HEK293 (cell line): ENCODE results near the gene TMEM114.
A peak's percentile ranks its signal among the peaks of the same experiment; 100 is the strongest.

Experiments
- CTCF ChIA-PET: fragments of 350-600 bp; formaldehyde crosslinking; extraction: SDS; loops from one replicate; lab custom pipeline; 2021; ENCODE audit warnings: antibody characterized with exemption; lab: Yijun Ruan, JAX
- POLR2A ChIA-PET: fragments of 300-600 bp; formaldehyde crosslinking; extraction: SDS; loops from one replicate; lab custom pipeline; 2020; ENCODE audit warnings: antibody characterized with exemption, inconsistent platforms; lab: Yijun Ruan, JAX
- H3K27ac ChIP-seq: fragments of 200-500 bp; sonication (Bioruptor generic); 2 replicates; pipeline ENCODE4 v1.5.1; 2014; ENCODE audit warnings: low read depth, low read length, control low read depth, inconsistent platforms; ENCODE audit errors: extremely low read depth
- H3K36me3 ChIP-seq, 2 experiments: fragments of 200-500 bp in 1 of 2; sonication (Bioruptor generic) in 1 of 2; 1 replicate in 1 of 2; 2 replicates in 1 of 2; pipeline ENCODE4 v1.5.1; 2014 to 2017; ENCODE audit warnings: inconsistent platforms in 2 of 2, low read length in 2 of 2; ENCODE audit not compliant: control insufficient read depth in 2 of 2, insufficient read depth in 1 of 2
- H3K4me1 ChIP-seq: fragments of 200-500 bp; sonication (Bioruptor generic); 2 replicates; pipeline ENCODE4 v1.5.1; 2014; ENCODE audit warnings: mild to moderate bottlenecking, low read length, inconsistent platforms; ENCODE audit not compliant: control insufficient read depth, insufficient read depth
- H3K4me3 ChIP-seq: 2 replicates; pipeline ENCODE4 v1.5.1; 2011; ENCODE audit warnings: low read depth, mild to moderate bottlenecking, control low read depth, low read length, moderate library complexity
- H3K9me3 ChIP-seq: fragments of 200-500 bp; sonication (Bioruptor generic); 2 replicates; pipeline ENCODE4 v1.5.1; 2014; ENCODE audit warnings: low read depth, low read length, inconsistent platforms; ENCODE audit not compliant: control insufficient read depth, insufficient read depth
- KLF16 ChIP-seq: fragments of 450-650 bp; formaldehyde crosslinking; IDR thresholded peaks from 2 replicates; pipeline ENCODE4 v1.5.1; 2017; ENCODE audit warnings: missing biosample characterization, missing genetic modification characterization
- PATZ1 ChIP-seq: fragments of 450-650 bp; formaldehyde crosslinking; IDR thresholded peaks from 2 replicates; pipeline ENCODE4 v1.5.1; 2016; ENCODE audit warnings: missing biosample characterization, missing genetic modification characterization
- SALL2 ChIP-seq: fragments of 450-650 bp; formaldehyde crosslinking; IDR thresholded peaks from 2 replicates; pipeline ENCODE4 v1.5.0; 2017; ENCODE audit warnings: missing biosample characterization, mild to moderate bottlenecking, missing genetic modification characterization, borderline replicate concordance
- ZBTB6 ChIP-seq: fragments of 450-650 bp; formaldehyde crosslinking; IDR thresholded peaks from 2 replicates; pipeline ENCODE4 v1.5.1; 2017; ENCODE audit warnings: missing biosample characterization, missing genetic modification characterization
- ZFP41 ChIP-seq: fragments of 450-650 bp; formaldehyde crosslinking; IDR thresholded peaks from 2 replicates; pipeline ENCODE4 v1.5.1; 2016; ENCODE audit warnings: missing biosample characterization, missing genetic modification characterization, borderline replicate concordance
- ZNF146 ChIP-seq: fragments of 450-650 bp; formaldehyde crosslinking; IDR thresholded peaks from 2 replicates; pipeline ENCODE4 v1.5.1; 2016; ENCODE audit warnings: missing biosample characterization, missing genetic modification characterization
- ZNF221 ChIP-seq: fragments of 450-650 bp; formaldehyde crosslinking; IDR thresholded peaks from 2 replicates; pipeline ENCODE4 v1.5.1; 2017; ENCODE audit warnings: missing biosample characterization, missing genetic modification characterization, borderline replicate concordance
- ZNF266 ChIP-seq: fragments of 450-650 bp; formaldehyde crosslinking; IDR thresholded peaks from 2 replicates; pipeline ENCODE4 v1.5.1; 2016; ENCODE audit warnings: missing biosample characterization, missing genetic modification characterization, low read depth
- ZNF292 ChIP-seq: fragments of 450-650 bp; formaldehyde crosslinking; IDR thresholded peaks from 2 replicates; pipeline ENCODE4 v1.5.1; 2016; ENCODE audit warnings: low read depth, missing biosample characterization, missing genetic modification characterization, borderline replicate concordance
- ZNF311 ChIP-seq: fragments of 450-650 bp; formaldehyde crosslinking; IDR thresholded peaks from 2 replicates; pipeline ENCODE4 v1.5.1; 2017; ENCODE audit warnings: missing biosample characterization, missing genetic modification characterization, borderline replicate concordance
- ZNF362 ChIP-seq: fragments of 450-650 bp; formaldehyde crosslinking; IDR thresholded peaks from 2 replicates; pipeline ENCODE4 v1.5.1; 2016; ENCODE audit warnings: missing biosample characterization, missing genetic modification characterization
- ZNF513 ChIP-seq: fragments of 450-650 bp; IDR thresholded peaks from 2 replicates; pipeline ENCODE4 v1.5.1; 2018; ENCODE audit warnings: missing biosample characterization, missing genetic modification characterization
- ZNF692 ChIP-seq: fragments of 450-650 bp; formaldehyde crosslinking; IDR thresholded peaks from 2 replicates; pipeline ENCODE4 v1.5.1; 2016; ENCODE audit warnings: missing biosample characterization, missing genetic modification characterization
- ZNF785 ChIP-seq: fragments of 450-650 bp; formaldehyde crosslinking; IDR thresholded peaks from 2 replicates; pipeline ENCODE4 v1.5.1; 2016; ENCODE audit warnings: missing biosample characterization, missing genetic modification characterization
- ZNF830 ChIP-seq: fragments of 450-650 bp; IDR thresholded peaks from 2 replicates; pipeline ENCODE4 v1.5.0; 2018; ENCODE audit warnings: missing biosample characterization, missing genetic modification characterization, low read depth, mild to moderate bottlenecking, moderate library complexity
- TF ChIP-seq, protein P1 (sequence below): fragments of 450-650 bp; formaldehyde crosslinking; IDR thresholded peaks from 2 replicates; pipeline ENCODE4 v1.5.1; 2016; ENCODE audit warnings: missing biosample characterization, missing genetic modification characterization
- TF ChIP-seq, protein P2 (sequence below): fragments of 450-650 bp; formaldehyde crosslinking; IDR thresholded peaks from 2 replicates; pipeline ENCODE4 v1.5.1; 2016; ENCODE audit warnings: missing biosample characterization, missing genetic modification characterization

TMEM114 gene

DNA sequence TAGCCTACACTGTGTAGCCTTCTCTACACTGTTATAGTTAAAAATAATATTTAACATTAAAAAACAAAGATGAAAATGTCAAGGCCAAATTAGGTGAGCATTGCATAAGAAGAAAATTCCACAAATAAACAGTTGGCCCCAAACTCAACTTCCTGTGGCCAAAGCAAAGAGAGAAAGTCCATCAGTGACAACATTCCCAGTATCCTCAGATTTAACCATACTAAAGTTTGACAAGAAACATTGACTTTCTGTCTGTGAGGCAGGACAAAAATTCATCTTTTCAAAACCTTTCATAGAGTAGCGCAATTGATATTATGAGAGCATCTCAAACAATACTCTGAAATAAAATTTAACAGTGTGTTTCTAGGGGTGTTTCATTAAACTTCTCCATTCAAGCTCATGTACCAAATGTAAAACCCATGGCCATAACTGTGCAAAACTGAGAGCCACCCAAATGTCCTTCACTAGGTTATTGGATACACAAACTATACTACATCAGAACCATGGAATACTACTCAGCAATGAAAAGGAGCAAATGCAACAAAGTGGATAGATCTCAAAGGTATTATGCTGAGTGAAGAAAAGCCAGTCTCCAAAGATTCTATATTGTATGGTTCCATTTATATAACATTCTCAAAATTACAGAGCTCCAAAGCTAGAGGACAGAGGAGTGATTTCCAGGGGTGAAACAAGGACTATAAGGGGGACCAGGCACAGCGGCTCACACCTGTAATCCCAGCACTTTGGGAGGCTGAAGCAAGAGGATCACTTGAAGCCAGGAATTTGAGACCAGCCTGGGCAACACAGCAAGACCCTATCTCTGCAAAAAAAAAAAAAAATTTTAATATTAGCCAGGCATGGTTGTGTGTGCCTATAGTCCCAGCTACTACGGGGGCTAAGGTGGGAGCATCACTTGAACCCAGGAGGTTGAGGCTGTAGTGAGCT lies 38.7 kb downstream of the TMEM114 start:
- TF ChIP-seq ZNF146 (tag by site-specific recombination) (0 out of 2 replicates have a peak, but pooled peaks have one; percentile 16), ZNF362 (no peak), ZNF692 (no peak)
- CTCF ChIA-PET = interaction anchor here (0.6 to 1.0 kb wide), 3 partner anchors 16 to 717 kb away, joined by 3 to 6 read pairs (median 3); no protein-coding TSS in a partner anchor
- H3K9me3 ChIP-seq = no peaks in the 10 kb centered on the region
- no peaks in the 10 kb centered on the region for H3K4me1 ChIP-seq
- POLR2A ChIA-PET = no interaction called here
- H3K27ac ChIP-seq = no peak overlapping the region
- no peaks in the 10 kb centered on the region for H3K36me3 ChIP-seq
- H3K4me3 ChIP-seq = no peak overlapping the region

DNA sequence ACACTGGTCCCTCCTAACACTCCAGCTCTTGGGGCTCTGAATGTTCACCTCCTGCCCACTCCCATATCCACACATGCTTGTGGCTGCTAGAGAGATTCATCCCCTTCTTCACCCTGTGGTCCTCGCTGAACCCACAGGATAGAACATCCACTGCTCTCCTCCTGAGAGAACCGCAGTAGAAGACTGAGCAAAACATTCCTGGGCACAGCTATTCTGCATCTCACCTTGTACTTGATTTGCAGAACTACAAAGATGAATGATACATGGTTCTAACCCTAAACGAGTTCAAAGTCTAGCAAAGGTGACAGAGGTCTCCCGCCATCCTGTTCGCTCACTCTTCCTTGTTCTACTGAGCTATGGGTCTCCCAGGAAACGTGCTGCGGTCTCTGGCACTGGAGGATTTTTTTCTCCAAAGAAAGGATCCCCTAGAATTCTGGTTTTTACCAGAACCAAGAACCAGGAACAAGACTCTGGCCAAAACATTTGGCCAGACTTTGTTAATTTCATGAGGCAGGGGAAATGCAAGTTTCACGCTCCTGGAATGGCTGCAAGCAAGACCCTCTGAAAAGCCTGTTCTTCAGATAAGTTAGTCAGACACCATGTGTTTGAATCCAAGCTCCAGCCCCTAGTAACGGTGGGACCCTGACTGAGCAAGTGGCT lies 39.5 kb downstream of the TMEM114 start:
- Histone ChIP-seq H3K4me1 (no peaks in the 10 kb centered on the region), H3K36me3 (no peaks in the 10 kb centered on the region), H3K9me3 (no peaks in the 10 kb centered on the region), H3K4me3 (no peak overlapping the region), H3K27ac (no peak overlapping the region)
- TF ChIP-seq SALL2 (no peak), ZFP41 (tag by site-specific recombination) (no peak), ZBTB6 (tag by site-specific recombination) (no peak), ZNF785 (no peak), ZNF830 (no peak), ZNF221 (tag by site-specific recombination) (no peak), PATZ1 (tag by site-specific recombination) (no peak), ZNF513 (no peak), KLF16 (tag by site-specific recombination) (no peak), ZNF266 (tag by site-specific recombination) (no peak), ZNF311 (tag by site-specific recombination) (no peak), ZNF292 (tag by site-specific recombination) (no peak)
- TF ChIP-seq, protein P1, sequence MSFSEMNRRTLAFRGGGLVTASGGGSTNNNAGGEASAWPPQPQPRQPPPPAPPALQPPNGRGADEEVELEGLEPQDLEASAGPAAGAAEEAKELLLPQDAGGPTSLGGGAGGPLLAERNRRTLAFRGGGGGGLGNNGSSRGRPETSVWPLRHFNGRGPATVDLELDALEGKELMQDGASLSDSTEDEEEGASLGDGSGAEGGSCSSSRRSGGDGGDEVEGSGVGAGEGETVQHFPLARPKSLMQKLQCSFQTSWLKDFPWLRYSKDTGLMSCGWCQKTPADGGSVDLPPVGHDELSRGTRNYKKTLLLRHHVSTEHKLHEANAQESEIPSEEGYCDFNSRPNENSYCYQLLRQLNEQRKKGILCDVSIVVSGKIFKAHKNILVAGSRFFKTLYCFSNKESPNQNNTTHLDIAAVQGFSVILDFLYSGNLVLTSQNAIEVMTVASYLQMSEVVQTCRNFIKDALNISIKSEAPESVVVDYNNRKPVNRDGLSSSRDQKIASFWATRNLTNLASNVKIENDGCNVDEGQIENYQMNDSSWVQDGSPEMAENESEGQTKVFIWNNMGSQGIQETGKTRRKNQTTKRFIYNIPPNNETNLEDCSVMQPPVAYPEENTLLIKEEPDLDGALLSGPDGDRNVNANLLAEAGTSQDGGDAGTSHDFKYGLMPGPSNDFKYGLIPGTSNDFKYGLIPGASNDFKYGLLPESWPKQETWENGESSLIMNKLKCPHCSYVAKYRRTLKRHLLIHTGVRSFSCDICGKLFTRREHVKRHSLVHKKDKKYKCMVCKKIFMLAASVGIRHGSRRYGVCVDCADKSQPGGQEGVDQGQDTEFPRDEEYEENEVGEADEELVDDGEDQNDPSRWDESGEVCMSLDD = no peak
- TF ChIP-seq, protein P2, sequence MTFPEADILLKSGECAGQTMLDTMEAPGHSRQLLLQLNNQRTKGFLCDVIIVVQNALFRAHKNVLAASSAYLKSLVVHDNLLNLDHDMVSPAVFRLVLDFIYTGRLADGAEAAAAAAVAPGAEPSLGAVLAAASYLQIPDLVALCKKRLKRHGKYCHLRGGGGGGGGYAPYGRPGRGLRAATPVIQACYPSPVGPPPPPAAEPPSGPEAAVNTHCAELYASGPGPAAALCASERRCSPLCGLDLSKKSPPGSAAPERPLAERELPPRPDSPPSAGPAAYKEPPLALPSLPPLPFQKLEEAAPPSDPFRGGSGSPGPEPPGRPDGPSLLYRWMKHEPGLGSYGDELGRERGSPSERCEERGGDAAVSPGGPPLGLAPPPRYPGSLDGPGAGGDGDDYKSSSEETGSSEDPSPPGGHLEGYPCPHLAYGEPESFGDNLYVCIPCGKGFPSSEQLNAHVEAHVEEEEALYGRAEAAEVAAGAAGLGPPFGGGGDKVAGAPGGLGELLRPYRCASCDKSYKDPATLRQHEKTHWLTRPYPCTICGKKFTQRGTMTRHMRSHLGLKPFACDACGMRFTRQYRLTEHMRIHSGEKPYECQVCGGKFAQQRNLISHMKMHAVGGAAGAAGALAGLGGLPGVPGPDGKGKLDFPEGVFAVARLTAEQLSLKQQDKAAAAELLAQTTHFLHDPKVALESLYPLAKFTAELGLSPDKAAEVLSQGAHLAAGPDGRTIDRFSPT (tag by site-specific recombination) = no peak
- ChIA-PET CTCF (interaction anchor here (0.6 to 0.7 kb wide), 2 partner anchors 149 to 718 kb away, joined by 3 to 4 read pairs; no protein-coding TSS in a partner anchor), POLR2A (no interaction called here)
